ENCODE data around the gene SLC25A33. TPM values are rescaled to one million over a fixed set of nuclear protein-coding genes. Genes with fewer than 3 reads are reported as not detected.
"Not testable (repeated sequence)": the region's sequence is repeated elsewhere in the genome, so short reads cannot be mapped to it uniquely, and the experiment has no call there.

Gene SLC25A33
- total RNA-seq, 1 donor from 2014 or later: 4.9 TPM

DNA sequence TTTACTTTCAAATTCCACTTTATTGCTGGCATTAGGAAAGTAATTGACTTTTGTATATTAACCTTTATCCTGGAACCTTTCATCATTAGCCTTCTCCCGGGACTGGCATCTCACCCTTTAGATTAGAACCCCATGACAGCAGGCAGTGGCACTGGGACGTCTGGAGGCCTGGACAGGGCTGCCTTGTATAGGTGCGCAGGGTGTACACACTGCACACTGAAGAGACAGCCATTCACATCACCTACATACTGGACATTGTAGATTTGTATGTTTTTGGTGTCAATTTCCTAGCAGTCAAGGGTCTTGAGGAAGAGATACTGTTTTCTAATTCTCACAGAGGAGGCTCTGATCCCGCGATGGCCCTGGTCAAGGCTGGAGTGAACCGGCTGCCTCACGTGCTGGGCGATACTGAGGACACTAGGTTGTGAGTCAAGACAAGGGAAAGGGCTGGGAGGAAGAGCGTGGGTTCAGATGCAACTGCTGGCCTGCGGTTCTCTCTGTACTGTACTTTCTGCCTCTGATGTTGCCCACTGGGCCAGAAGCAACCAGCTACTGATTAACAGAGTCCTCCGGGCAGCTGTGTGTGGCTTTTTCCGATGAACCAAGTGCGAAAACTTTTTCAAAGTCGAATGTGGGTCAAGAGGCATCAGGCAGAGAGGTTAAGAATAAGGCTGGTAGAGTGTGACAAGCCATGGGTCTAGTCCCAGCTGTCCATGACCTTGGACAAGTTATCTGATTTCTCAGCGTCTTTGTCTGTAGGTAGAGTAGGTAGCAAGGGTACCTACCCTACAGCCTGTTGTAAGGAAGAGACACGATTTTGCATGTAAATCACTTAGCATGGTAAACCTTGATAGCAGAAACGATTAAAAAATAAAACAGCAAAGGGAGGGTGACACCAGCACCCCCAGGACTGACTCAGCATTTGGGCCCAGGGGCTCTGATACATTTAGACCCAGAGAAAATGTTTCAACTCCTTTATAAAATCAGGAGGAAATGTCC lies 38.2 kb upstream of the SLC25A33 start:
- no peak for DNase-seq
- Histone ChIP-seq H3K9me3 (no peaks in the 10 kb centered on the region), H3K4me3 (no peak overlapping the region), H3K4me1 (no peaks in the 10 kb centered on the region), H3K27me3 (no peaks in the 10 kb centered on the region), H3K27ac (no peak overlapping the region), H3K36me3 (no peaks in the 10 kb centered on the region)
- TF ChIP-seq, protein P1, sequence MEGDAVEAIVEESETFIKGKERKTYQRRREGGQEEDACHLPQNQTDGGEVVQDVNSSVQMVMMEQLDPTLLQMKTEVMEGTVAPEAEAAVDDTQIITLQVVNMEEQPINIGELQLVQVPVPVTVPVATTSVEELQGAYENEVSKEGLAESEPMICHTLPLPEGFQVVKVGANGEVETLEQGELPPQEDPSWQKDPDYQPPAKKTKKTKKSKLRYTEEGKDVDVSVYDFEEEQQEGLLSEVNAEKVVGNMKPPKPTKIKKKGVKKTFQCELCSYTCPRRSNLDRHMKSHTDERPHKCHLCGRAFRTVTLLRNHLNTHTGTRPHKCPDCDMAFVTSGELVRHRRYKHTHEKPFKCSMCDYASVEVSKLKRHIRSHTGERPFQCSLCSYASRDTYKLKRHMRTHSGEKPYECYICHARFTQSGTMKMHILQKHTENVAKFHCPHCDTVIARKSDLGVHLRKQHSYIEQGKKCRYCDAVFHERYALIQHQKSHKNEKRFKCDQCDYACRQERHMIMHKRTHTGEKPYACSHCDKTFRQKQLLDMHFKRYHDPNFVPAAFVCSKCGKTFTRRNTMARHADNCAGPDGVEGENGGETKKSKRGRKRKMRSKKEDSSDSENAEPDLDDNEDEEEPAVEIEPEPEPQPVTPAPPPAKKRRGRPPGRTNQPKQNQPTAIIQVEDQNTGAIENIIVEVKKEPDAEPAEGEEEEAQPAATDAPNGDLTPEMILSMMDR (IDR thresholded peaks at IDR 0.05): no peak
- intact Hi-C loops (cut with DNase I): no loop called here
- ATAC-seq: no peak

DNA sequence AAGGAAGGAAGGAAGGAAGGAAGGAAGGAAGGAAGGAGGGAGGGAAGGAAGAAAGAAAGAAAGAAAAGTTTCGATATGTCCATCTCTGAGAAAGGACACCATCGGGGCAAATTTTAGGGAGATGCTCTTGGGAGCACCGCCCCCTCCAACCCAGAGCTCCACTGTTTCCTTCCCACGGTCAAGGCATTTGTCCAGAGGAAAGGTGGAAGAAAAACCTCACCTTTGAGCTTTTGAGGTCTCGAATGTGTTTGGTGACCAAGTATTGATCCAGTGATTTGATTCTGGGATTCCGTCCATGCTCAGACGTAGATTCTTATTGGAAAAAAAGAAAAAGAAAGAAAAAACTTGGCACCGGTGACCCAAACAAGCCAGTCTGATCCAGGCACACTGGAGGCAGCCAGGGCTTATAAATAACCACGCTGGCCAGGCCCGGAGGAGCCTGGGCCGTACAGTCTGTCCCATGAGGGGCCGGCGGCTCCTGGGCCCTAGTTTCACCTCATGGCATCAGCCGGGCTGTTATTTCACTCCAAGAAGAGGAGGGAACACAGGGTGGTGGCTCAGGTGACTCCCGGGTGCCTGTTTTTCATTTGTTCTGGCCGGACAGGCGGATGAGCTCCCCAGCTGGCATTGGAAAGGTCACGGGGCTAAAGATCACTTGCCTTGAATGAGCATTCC lies 36.1 kb upstream of the SLC25A33 start:
- H3K36me3 ChIP-seq: no peaks in the 10 kb centered on the region
- H3K4me3 ChIP-seq: no peak overlapping the region
- H3K4me1 ChIP-seq: no peaks in the 10 kb centered on the region
- no peak overlapping the region for H3K27ac ChIP-seq
- H3K27me3 ChIP-seq: no peaks in the 10 kb centered on the region
- DNase-seq: no peak
- intact Hi-C loops (cut with DNase I): no loop called here
- H3K9me3 ChIP-seq: no peaks in the 10 kb centered on the region
- TF ChIP-seq, protein P1 (IDR thresholded peaks at IDR 0.05): no peak
- no peak for ATAC-seq

DNA sequence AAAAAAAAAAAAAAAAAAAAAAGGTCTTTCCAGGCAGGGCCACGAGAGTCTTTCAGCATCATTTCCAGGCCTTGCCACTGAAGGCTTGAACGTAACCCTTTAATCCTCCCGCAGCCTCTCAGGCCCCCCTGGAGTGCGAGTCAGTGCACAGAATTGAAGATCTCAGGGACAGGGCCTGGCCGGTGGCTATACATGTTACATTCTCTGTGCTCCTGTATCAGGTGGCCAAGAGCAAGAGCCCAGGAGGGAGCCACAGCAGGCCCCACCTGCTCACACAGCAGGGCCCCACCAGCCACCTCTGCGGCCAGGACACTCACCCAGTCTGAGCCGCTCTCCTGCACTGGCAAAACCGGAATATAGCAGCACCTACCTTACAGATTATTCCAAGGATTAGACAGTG lies 34.1 kb upstream of the SLC25A33 start:
- H3K4me3 ChIP-seq: no peak overlapping the region
- H3K27ac ChIP-seq: no peak overlapping the region
- ATAC-seq (no peak), DNase-seq (no peak)
- TF ChIP-seq, protein P1 (IDR thresholded peaks at IDR 0.05): no peak
- no peaks in the 10 kb centered on the region for H3K27me3 ChIP-seq
- intact Hi-C loops (cut with DNase I): no loop called here
- no peaks in the 10 kb centered on the region for H3K9me3 ChIP-seq
- no peaks in the 10 kb centered on the region for H3K4me1 ChIP-seq
- H3K36me3 ChIP-seq: no peaks in the 10 kb centered on the region

DNA sequence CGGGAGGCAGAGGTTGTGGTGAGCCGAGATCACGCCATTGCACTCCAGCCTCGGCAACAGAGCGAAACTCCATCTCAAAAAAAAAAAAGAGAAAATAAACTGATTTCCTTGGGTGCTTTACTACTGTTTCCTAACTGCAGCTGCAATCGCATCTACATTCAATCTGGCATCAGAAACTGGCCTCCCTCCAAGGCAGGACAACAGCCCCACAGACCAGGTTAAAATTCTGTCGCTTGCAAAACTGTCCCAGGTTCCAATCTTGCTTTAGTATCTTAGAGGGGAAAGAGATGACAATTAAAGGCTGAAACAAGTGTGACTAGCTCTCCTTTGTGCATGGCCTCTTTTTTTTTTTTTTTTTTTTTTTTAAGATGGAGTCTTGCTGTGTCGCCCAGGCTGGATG lies 32.4 kb upstream of the SLC25A33 start:
- no peaks in the 10 kb centered on the region for H3K27me3 ChIP-seq
- H3K9me3 ChIP-seq: no peaks in the 10 kb centered on the region
- no peaks in the 10 kb centered on the region for H3K36me3 ChIP-seq
- DNase-seq (no peak), ATAC-seq (no peak)
- no peak overlapping the region for H3K4me3 ChIP-seq
- intact Hi-C loops (cut with DNase I): no loop called here
- no peak overlapping the region for H3K27ac ChIP-seq
- no peaks in the 10 kb centered on the region for H3K4me1 ChIP-seq
- TF ChIP-seq, protein P1 (IDR thresholded peaks at IDR 0.05): no peak

DNA sequence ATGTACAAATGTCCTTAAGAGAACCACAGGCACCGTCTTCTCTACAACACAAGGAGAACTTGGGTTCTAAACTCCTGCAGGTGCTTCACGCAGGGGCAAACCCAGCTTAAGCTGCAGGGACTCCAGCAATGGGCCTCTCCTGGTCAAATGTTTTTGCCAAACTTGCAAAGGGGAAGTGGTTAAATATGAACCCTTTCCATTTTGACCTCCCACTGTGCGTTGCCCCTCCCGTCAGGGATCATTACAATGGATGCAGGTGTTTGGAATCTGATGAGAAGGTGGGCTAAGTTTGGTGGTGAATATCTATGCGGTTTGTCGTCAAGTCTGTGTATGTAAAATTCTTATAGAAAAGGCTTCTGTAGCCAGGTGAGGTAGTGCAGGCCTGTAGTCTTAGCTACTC lies 29.1 kb upstream of the SLC25A33 start:
- no peaks in the 10 kb centered on the region for H3K9me3 ChIP-seq
- TF ChIP-seq, protein P1 (IDR thresholded peaks at IDR 0.05): no peak
- ATAC-seq (no peak), DNase-seq (no peak)
- intact Hi-C loops (cut with DNase I): no loop called here
- no peaks in the 10 kb centered on the region for H3K4me1 ChIP-seq
- no peak overlapping the region for H3K4me3 ChIP-seq
- no peak overlapping the region for H3K27ac ChIP-seq
- no peaks in the 10 kb centered on the region for H3K27me3 ChIP-seq
- no peaks in the 10 kb centered on the region for H3K36me3 ChIP-seq

DNA sequence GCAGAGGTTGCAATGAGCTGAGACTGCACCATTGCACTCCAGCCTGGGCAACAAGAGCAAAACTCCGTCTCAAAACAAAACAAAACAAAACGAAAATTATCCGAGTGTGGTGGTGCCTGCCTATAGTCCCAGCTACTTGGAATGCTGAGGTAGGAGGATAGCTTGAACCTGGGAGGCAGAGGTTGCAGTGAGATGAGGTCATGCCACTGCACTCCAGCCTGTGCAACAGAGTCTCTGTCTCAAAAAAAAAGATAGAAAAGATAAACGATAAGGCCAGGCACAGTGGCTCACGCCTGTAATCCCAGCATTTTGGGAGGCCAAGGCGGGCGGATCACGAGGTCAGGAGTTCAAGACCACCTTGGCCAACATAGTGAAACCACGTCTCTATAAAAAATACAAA lies 23.7 kb upstream of the SLC25A33 start:
- DNase-seq; intact Hi-C loops (cut with DNase I); H3K27ac ChIP-seq; H3K36me3 ChIP-seq; H3K4me3 ChIP-seq; H3K27me3 ChIP-seq; ATAC-seq; H3K4me1 ChIP-seq; H3K9me3 ChIP-seq: not testable (repeated sequence)
